HCT116 (cell line): ENCODE results near the gene GBX1. TPM values are rescaled to one million over a fixed set of nuclear protein-coding genes. Genes with fewer than 3 reads are reported as not detected.

Experiments
- ATAC-seq: fragments of 200-7000 bp; cut with Tn5 transposase; 2 replicates; pipeline ENCODE4 v1.9.1; 2020; ENCODE audit warnings: mild to moderate bottlenecking, moderate library complexity
- BruUV-seq: library from RNA; stranded (reverse); fragments of 400-500 nt; replicated peaks from 2 replicates; lab custom pipeline; 2021; lab: Mats Ljungman, UMichigan
- CTCF ChIA-PET: fragments of 300-600 bp; sonication (Branson Sonifier 250); formaldehyde crosslinking; loops from one replicate; lab custom pipeline; 2021; ENCODE audit warnings: antibody characterized with exemption; lab: Charles Lee
- POLR2A ChIA-PET: fragments of 300-600, 350-600 bp; sonication (Branson Sonifier 250); formaldehyde crosslinking; loops from one replicate; lab custom pipeline; 2021; ENCODE audit warnings: antibody characterized with exemption; lab: Charles Lee
- RAD21 ChIA-PET, 2 experiments: fragments of 300-600 bp; sonication (Branson Sonifier 250); formaldehyde crosslinking; loops; one replicate each; lab custom pipeline; 2023; ENCODE audit warnings: low total read pairs in 2 of 2; ENCODE audit not compliant: uncharacterized antibody in 2 of 2, unreplicated experiment in 2 of 2, low non-redundant PET in 1 of 2; lab: Charles Lee
- DNase-seq: peaks from one replicate; pipeline ENCODE4 v3.0.0-alpha.2; 2010; ENCODE audit warnings: low read depth, low spot score
- H2AFZ ChIP-seq: fragments of 200-600 bp; shearing (Covaris generic), sonication (generic); 2 replicates; pipeline ENCODE4 v1.6.1; 2017; ENCODE audit warnings: low read depth, mixed run types, mixed read lengths, antibody characterized with exemption, low read length; ENCODE audit not compliant: poor library complexity, severe bottlenecking
- H3K27ac ChIP-seq: 2 replicates; pipeline ENCODE4 v1.5.1; 2012; ENCODE audit warnings: low read depth, low read length
- H3K27me3 ChIP-seq: fragments of 200-600 bp; sonication (generic); 2 replicates; pipeline ENCODE4 v1.6.1; 2016; ENCODE audit warnings: mixed run types, low read length, mixed read lengths; ENCODE audit not compliant: insufficient read depth
- H3K36me3 ChIP-seq, 2 experiments: fragments of 200-500 bp in 1 of 2; fragments of 200-600 bp in 1 of 2; sonication (Bioruptor generic) in 1 of 2; sonication (generic) in 1 of 2; 2 replicates each; pipeline versions ENCODE4 v1.5.1 to v1.6.1; 2014 to 2016; ENCODE audit warnings: low read length in 2 of 2, inconsistent platforms in 1 of 2, mixed read lengths in 1 of 2, mixed run types in 1 of 2; ENCODE audit not compliant: insufficient read depth in 2 of 2, control insufficient read depth in 1 of 2
- H3K4me1 ChIP-seq, 2 experiments: fragments of 200-600 bp in 1 of 2; sonication (generic) in 1 of 2; 2 replicates each; pipeline versions ENCODE4 v1.5.1 to v1.6.1; 2012 to 2017; ENCODE audit warnings: low read length in 2 of 2, inconsistent platforms in 1 of 2, mild to moderate bottlenecking in 1 of 2, mixed read lengths in 1 of 2, mixed run types in 1 of 2, moderate library complexity in 1 of 2; ENCODE audit not compliant: insufficient read depth in 2 of 2, control insufficient read depth in 1 of 2
- H3K4me2 ChIP-seq: fragments of 200-600 bp; sonication (generic); 2 replicates; pipeline ENCODE4 v1.6.1; 2017; ENCODE audit warnings: mixed run types, low read length, mixed read lengths
- H3K4me3 ChIP-seq, 2 experiments: fragments of 200-600 bp in 1 of 2; sonication (generic) in 1 of 2; replicated peaks in 1 of 2; 2 replicates each; pipeline ENCODE4 v1.5.1; 2011 to 2016; ENCODE audit warnings: low read length in 2 of 2, control low read depth in 1 of 2, low read depth in 1 of 2, mild to moderate bottlenecking in 1 of 2, mixed read lengths in 1 of 2, mixed run types in 1 of 2
- H3K79me2 ChIP-seq: fragments of 200-600 bp; sonication (generic); 2 replicates; pipeline ENCODE4 v1.6.1; 2017; ENCODE audit warnings: mild to moderate bottlenecking, mixed run types, low read length, moderate library complexity, mixed read lengths; ENCODE audit not compliant: insufficient read depth
- H3K9ac ChIP-seq: fragments of 200-600 bp; sonication (generic); 2 replicates; pipeline ENCODE4 v1.6.1; 2016; ENCODE audit warnings: low read length, mixed read lengths
- H3K9me2 ChIP-seq: fragments of 200-600 bp; sonication (generic), shearing (Covaris generic); 2 replicates; pipeline ENCODE4 v1.6.1; 2017; ENCODE audit warnings: mixed run types, mild to moderate bottlenecking, moderate library complexity; ENCODE audit not compliant: insufficient read depth
- H3K9me3 ChIP-seq, 2 experiments: fragments of 200-500 bp in 1 of 2; fragments of 200-600 bp in 1 of 2; sonication (Bioruptor generic) in 1 of 2; sonication (generic) in 1 of 2; 2 replicates each; pipeline ENCODE4 v1.6.1; 2014 to 2017; ENCODE audit warnings: low read length in 2 of 2, mixed read lengths in 2 of 2, inconsistent platforms in 1 of 2, low read depth in 1 of 2, mild to moderate bottlenecking in 1 of 2, mixed run types in 1 of 2, moderate library complexity in 1 of 2; ENCODE audit not compliant: control insufficient read depth in 1 of 2, insufficient read depth in 1 of 2
- H4K20me1 ChIP-seq: fragments of 200-600 bp; sonication (generic), shearing (Covaris generic); 2 replicates; pipeline ENCODE4 v1.6.1; 2017; ENCODE audit warnings: mixed run types, mild to moderate bottlenecking, moderate library complexity; ENCODE audit not compliant: insufficient read depth
- CEBPB ChIP-seq: IDR thresholded peaks from 2 replicates; pipeline ENCODE4 v1.6.1; 2012; ENCODE audit warnings: low read depth
- ELF1 ChIP-seq: IDR thresholded peaks from 2 replicates; pipeline ENCODE4 v1.6.1; 2012; ENCODE audit warnings: low read depth, borderline replicate concordance
- EZH2phosphoT487 ChIP-seq: fragments of 200-600 bp; IDR thresholded peaks from 2 replicates; pipeline ENCODE4 v1.6.1; 2018; ENCODE audit warnings: antibody characterized with exemption, borderline replicate concordance
- FOSL1 ChIP-seq: IDR thresholded peaks from 2 replicates; pipeline ENCODE4 v1.6.1; 2012; ENCODE audit warnings: low read depth
- MAX ChIP-seq: IDR thresholded peaks from 2 replicates; pipeline ENCODE4 v1.6.1; 2012
- POLR2A ChIP-seq: IDR thresholded peaks from 2 replicates; pipeline ENCODE4 v1.7.0; 2011; ENCODE audit warnings: borderline replicate concordance; ENCODE audit not compliant: insufficient read depth, insufficient read length; ENCODE audit errors: extremely low read depth
- SP1 ChIP-seq: IDR thresholded peaks from 2 replicates; pipeline ENCODE4 v1.6.1; 2012; ENCODE audit warnings: low read depth
- SRF ChIP-seq: IDR thresholded peaks from 2 replicates; pipeline ENCODE4 v1.6.1; 2012; ENCODE audit warnings: low read depth
- TCF7L2 ChIP-seq: IDR thresholded peaks from 2 replicates; pipeline ENCODE4 v1.7.0; 2011; ENCODE audit warnings: borderline replicate concordance, inconsistent platforms; ENCODE audit not compliant: insufficient read depth, insufficient read length; ENCODE audit errors: extremely low read depth
- YY1 ChIP-seq: IDR thresholded peaks from 2 replicates; pipeline ENCODE4 v1.6.1; 2011; ENCODE audit warnings: low read length, low read depth, moderate library complexity, mild to moderate bottlenecking; ENCODE audit not compliant: insufficient replicate concordance; ENCODE audit errors: extremely low read depth
- ZFX ChIP-seq: fragments of 450-650 bp; IDR thresholded peaks from 2 replicates; pipeline ENCODE4 v1.6.1; 2017
- intact Hi-C: fragments of 100-400 bp; cut with micrococcal nuclease; formaldehyde crosslinking; loops from 2 replicates; pipeline ENCODE4 v1.10.0; 2022
- total RNA-seq: library from RNA; stranded (reverse); gene quantifications from one replicate; pipeline ENCODE4 v1.2.1, GENCODE V29; 2021; ENCODE audit not compliant: unreplicated experiment

GBX1 gene
- total RNA-seq, 1 experiment from 2014 or later, result 0.86 TPM

DNA sequence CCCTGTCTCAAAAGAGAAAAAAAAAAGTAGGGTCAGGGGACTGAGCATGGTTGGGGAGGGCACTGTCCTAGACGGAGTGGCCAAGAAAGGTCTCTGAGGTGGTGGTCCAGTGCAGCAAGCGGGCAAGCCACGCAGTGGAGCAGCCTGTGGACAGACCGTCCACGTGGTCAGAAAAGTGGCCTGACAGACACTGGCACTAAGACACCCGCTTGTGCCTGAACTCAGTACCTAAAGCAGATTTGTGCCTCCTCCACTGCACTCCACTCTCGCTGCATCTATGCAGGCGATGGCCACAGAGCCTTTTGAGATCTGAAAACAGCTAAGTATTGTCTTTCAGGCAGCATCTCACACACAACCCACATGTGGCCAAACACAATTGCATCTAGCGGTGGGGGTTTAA lies 10.7 kb upstream of the GBX1 start:
- Histone ChIP-seq H3K4me2 (no peak overlapping the region), H3K4me3 (no peak overlapping the region), H3K9me2 (no peaks in the 10 kb centered on the region), H3K9me3 (peaks cover 0 to 3% of the 10 kb centered on the region in 2 experiments; a peak in 1 of 4 replicates)
- CTCF ChIA-PET, result interaction anchor here (1.0 kb wide), 1 partner anchor 14 kb away, joined by 3 read pairs; no protein-coding TSS in a partner anchor
- no peak for DNase-seq
- RAD21 ChIA-PET, result no interaction called here
- ATAC-seq, result no peak
- POLR2A ChIA-PET, result no interaction called here
- TF ChIP-seq TCF7L2 (no peak), EZH2phosphoT487 (no peak), YY1 (no peak)
- TF ChIP-seq, all 23 proteins: peak for 0
- Histone ChIP-seq H3K36me3 (no peaks in the 10 kb centered on the region), H3K27ac (no peak overlapping the region), H4K20me1 (no peaks in the 10 kb centered on the region), H3K27me3 (no peaks in the 10 kb centered on the region), H3K79me2 (no peaks in the 10 kb centered on the region), H3K4me1 (no peaks in the 10 kb centered on the region), H3K9ac (no peak overlapping the region), H2AFZ (no peak overlapping the region)
- intact Hi-C loops, result no loop called here
- no TSS peak for BruUV-seq

GRCh38 chr7:151177310-151177709 lies 9.8 kb upstream of the GBX1 start:
- H3K36me3 ChIP-seq, result no peaks in the 10 kb centered on the region
- H3K27me3 ChIP-seq, result no peaks in the 10 kb centered on the region
- BruUV-seq, result no TSS peak
- H3K9me3 ChIP-seq, result peaks cover 0 to 8% of the 10 kb centered on the region in 2 experiments; a peak in 1 of 4 replicates
- ChIA-PET POLR2A (no interaction called here), RAD21 (no interaction called here), CTCF (interaction anchor here (0.7 to 1.2 kb wide), 2 partner anchors 27 to 53 kb away, joined by 3 read pairs; no protein-coding TSS in a partner anchor)
- ATAC-seq (no peak), DNase-seq (no peak)
- H2AFZ ChIP-seq, result no peak overlapping the region
- no peaks in the 10 kb centered on the region for H3K4me1 ChIP-seq
- no peaks in the 10 kb centered on the region for H4K20me1 ChIP-seq
- no peak overlapping the region for H3K27ac ChIP-seq
- H3K9me2 ChIP-seq, result no peaks in the 10 kb centered on the region
- intact Hi-C loops, result no loop called here
- H3K9ac ChIP-seq, result no peak overlapping the region
- H3K4me3 ChIP-seq, result no peak overlapping the region
- no peaks in the 10 kb centered on the region for H3K79me2 ChIP-seq
- H3K4me2 ChIP-seq, result no peak overlapping the region
- TF ChIP-seq POLR2A, result no peak
- no peak for TF ChIP-seq ELF1
- no peak for TF ChIP-seq MAX
- no peak for TF ChIP-seq ZFX
- TF ChIP-seq SRF, result no peak
- TF ChIP-seq SP1, result no peak
- TF ChIP-seq FOSL1, result no peak
- no peak for TF ChIP-seq CEBPB
